HAP-1 (cell line): Measurements from ENCODE around the gene RIN3.

Experiments
- DNase-seq, 2 experiments: peaks; one replicate each; pipeline ENCODE4 v3.0.0-alpha.2; 2016 to 2020; ENCODE audit warnings: low spot score in 2 of 2
- H3K27me3 ChIP-seq: fragments of 250-450 bp; sonication (Bioruptor Pico); 2 replicates; pipeline ENCODE4 v1.5.1; 2020; ENCODE audit warnings: low read depth, mild to moderate bottlenecking, moderate library complexity
- H3K36me3 ChIP-seq: fragments of 250-450 bp; sonication (Bioruptor Pico); replicated peaks from 2 replicates; pipeline ENCODE4 v1.5.1; 2020; ENCODE audit warnings: mild to moderate bottlenecking
- H3K4me1 ChIP-seq: fragments of 250-450 bp; sonication (Bioruptor Pico); 2 replicates; pipeline ENCODE4 v1.5.1; 2020; ENCODE audit warnings: mild to moderate bottlenecking
- H3K4me3 ChIP-seq: fragments of 250-450 bp; sonication (Bioruptor Pico); 2 replicates; pipeline ENCODE4 v1.5.1; 2020; ENCODE audit warnings: mild to moderate bottlenecking, moderate library complexity
- H3K9me3 ChIP-seq: fragments of 250-450 bp; sonication (Bioruptor Pico); 2 replicates; pipeline ENCODE4 v1.5.1; 2020; ENCODE audit warnings: mild to moderate bottlenecking, moderate library complexity
- in situ Hi-C: fragments of 300-500 bp; cut with MboI; formaldehyde crosslinking; loops from 3 replicates; pipeline ENCODE4 v1.14.3; 2020; ENCODE audit warnings: low sequenced_read_pairs, inconsistent platforms, mixed read lengths

Gene RIN3

DNA sequence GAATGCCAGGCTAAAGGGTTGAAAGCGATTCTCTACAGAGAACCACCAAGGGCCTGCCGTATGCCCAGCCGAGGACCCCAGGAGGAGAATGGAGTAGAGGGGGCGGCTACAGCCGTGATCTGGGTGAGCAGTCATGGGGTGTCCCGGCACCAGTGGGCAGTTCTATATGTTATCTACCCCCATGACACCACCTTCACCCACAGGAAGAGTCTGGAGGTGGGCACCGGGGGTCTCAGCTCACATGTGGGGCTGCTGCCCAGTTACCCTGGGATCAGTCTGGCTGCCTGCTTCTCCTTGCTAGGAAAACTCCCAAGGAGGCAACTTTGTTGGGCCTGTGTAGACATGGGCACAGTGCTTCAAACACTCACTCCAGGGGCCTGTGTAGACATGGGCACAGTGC, 135.5 kb downstream of the RIN3 start:
- H3K27me3 ChIP-seq, result no peaks in the 10 kb centered on the region
- no peak overlapping the region for H3K4me3 ChIP-seq
- in situ Hi-C loops, result no loop called here
- H3K36me3 ChIP-seq, result no peaks in the 10 kb centered on the region
- H3K4me1 ChIP-seq, result no peaks in the 10 kb centered on the region
- no peak for DNase-seq
- H3K9me3 ChIP-seq, result no peaks in the 10 kb centered on the region

DNA sequence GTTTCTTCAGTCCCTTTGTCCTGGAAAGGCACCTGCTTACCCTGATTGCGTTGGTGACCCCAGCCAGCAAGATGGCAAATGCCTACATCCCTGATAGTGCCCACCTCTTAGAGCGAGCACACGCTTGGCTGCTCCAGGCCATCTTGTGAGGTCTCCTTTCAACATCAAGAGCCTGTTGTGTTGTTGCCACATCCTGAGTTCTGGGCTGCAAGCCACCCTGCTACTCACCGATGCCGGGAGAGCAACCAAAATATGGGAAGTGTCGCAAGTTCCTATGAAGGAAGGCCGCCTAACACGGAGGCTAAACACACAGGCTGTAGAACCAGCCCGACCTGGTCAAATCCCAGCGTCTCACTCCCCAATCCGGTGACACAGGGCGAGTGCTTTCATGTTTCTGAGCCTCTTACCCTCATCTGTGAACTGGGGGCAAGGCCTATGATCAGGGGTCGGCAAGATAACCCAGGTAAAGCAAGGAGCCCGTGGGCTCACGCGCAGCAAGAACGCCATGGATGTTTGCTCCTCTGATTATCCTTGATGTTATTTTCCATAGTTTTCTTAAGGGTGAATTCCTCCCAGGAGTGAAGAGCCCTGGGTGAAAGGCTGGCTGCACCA, 136.5 kb downstream of the RIN3 start:
- Histone ChIP-seq H3K27me3 (no peaks in the 10 kb centered on the region), H3K4me3 (no peak overlapping the region), H3K4me1 (no peaks in the 10 kb centered on the region), H3K36me3 (no peaks in the 10 kb centered on the region), H3K9me3 (no peaks in the 10 kb centered on the region)
- DNase-seq, result no peak
- in situ Hi-C loops, result no loop called here

DNA sequence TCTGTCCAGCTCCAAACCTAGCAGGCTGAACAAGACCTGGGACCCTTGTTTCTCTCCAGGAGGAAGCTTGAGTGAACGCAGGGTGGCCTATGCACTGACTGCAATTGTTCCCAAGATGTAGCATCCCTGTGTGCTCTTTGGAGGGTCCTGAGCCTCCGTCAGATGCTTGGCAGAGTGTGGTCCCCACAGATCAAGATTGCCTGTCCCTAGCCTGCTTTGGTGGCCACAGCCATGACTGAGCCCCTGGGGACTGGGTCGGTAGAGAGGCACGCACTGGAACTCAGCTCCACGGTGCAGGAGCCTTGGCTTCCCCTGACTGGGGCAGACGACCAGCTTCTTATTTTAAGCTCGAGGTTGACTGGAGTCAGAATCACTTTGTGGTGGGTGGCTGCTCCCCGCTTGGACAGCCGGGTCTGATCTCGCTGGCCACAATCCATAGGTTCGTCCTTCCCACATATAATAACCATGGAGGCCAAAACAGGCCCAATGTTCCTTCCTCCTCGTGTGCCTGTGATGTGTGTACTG, 137.1 kb downstream of the RIN3 start:
- no peak overlapping the region for H3K4me3 ChIP-seq
- no peaks in the 10 kb centered on the region for H3K36me3 ChIP-seq
- DNase-seq, result no peak
- no peaks in the 10 kb centered on the region for H3K9me3 ChIP-seq
- no peaks in the 10 kb centered on the region for H3K4me1 ChIP-seq
- in situ Hi-C loops, result no loop called here
- no peaks in the 10 kb centered on the region for H3K27me3 ChIP-seq

DNA sequence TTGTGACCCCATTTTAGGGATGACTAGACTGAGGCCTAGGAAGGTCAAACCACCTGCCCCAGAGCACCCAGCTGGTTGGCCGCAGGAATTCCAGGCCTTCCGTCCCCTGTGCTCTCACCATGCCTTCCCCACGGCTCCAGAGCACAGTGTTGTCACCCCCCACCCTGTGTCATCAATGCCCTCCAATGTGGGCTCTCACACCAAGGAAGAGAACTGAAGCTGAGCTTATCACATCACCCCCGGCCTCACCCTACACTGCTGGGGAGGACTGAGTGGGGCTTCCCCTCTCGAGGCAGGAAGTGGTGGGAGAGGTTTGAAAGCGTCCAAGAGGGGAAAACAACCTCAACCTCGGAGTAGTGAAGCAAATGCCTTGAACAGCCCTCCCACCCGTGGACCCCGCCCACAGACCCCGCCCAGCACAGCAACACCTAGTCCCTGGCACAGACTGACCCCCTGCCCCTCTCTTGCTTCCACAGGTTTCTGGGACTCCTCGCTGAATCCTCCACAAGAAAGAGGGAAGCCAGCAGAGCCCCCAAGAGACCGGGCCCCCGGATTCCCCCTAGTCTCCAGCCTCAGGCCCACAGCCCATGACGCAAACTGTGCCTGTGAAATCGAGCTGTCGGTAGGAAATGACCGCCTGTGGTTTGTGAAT, 137.7 kb downstream of the RIN3 start:
- in situ Hi-C loops, result no loop called here
- Histone ChIP-seq H3K4me1 (no peaks in the 10 kb centered on the region), H3K4me3 (no peak overlapping the region), H3K27me3 (no peaks in the 10 kb centered on the region), H3K9me3 (no peaks in the 10 kb centered on the region), H3K36me3 (no peaks in the 10 kb centered on the region)
- DNase-seq, result no peak

DNA sequence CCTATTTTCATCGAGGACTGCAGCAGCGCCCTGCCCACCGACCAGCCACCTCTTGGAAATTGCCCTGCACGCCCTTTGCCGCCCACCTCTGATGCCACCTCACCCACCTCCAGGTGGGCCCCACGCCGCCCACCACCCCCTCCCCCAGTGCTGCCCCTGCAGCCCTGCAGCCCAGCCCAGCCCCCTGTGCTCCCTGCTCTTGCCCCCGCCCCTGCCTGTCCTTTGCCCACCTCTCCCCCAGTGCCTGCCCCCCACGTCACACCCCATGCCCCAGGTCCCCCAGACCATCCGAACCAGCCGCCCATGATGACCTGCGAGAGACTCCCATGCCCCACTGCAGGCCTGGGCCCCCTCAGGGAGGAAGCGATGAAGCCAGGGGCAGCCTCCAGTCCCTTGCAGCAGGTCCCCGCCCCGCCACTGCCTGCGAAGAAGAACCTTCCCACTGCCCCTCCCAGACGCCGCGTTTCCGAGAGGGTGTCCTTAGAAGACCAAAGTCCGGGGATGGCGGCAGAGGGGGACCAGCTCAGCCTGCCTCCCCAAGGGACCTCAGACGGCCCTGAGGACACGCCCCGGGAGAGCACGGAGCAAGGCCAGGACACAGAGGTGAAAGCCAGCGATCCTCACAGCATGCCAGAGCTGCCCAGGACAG, 138.3 kb downstream of the RIN3 start:
- Histone ChIP-seq H3K4me3 (no peak overlapping the region), H3K9me3 (no peaks in the 10 kb centered on the region), H3K4me1 (no peaks in the 10 kb centered on the region), H3K27me3 (no peaks in the 10 kb centered on the region), H3K36me3 (no peaks in the 10 kb centered on the region)
- in situ Hi-C loops, result no loop called here
- no peak for DNase-seq

DNA sequence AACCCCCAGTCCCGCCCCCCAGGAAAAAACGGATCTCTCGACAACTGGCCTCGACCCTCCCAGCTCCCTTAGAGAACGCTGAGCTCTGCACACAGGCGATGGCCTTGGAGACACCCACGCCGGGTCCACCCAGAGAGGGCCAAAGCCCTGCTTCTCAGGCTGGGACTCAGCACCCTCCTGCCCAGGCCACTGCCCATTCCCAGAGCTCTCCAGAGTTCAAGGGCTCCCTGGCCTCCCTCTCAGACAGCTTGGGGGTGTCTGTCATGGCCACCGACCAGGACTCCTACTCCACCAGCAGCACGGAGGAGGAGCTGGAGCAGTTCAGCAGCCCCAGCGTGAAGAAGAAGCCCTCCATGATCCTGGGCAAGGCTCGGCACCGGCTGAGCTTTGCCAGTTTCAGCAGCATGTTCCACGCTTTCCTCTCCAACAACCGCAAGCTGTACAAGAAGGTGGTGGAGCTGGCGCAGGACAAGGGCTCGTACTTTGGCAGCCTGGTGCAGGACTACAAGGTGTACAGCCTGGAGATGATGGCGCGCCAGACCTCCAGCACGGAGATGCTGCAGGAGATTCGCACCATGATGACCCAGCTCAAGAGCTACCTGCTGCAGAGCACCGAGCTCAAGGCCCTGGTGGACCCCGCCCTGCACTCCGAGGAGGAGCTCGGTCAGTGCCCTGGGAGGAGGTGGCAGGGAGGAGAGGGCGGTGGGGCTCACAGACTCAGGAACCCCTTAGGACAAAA, 139.0 kb downstream of the RIN3 start:
- DNase-seq, result no peak
- Histone ChIP-seq H3K9me3 (no peaks in the 10 kb centered on the region), H3K36me3 (no peaks in the 10 kb centered on the region), H3K4me3 (no peak overlapping the region), H3K4me1 (no peaks in the 10 kb centered on the region), H3K27me3 (no peaks in the 10 kb centered on the region)
- in situ Hi-C loops, result no loop called here

DNA sequence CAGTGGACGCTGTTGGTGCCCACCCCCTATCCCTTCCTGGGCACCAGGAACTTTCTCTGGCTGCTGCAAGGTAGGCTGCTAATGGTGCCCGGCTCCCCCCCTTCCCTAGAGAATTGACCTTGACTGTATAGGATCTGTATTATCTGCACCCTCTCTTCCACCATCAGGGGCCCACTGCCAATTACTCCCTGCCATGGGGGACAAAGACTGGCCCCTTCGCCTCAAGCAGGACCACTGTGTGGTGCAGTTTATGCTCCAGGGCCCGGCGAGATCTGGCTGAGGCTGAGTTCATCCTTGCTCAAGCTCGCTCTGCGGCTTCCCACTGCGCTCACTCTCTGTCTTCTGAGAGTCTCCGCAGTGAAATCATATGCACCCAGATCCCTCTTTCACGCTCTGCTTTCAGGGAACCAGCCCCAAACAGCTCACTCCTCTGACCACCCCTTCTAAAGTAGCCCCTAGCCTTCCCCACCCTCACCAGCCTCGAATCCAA, 139.6 kb downstream of the RIN3 start:
- no peaks in the 10 kb centered on the region for H3K36me3 ChIP-seq
- DNase-seq, result no peak
- in situ Hi-C loops, result no loop called here
- no peaks in the 10 kb centered on the region for H3K27me3 ChIP-seq
- no peaks in the 10 kb centered on the region for H3K9me3 ChIP-seq
- H3K4me1 ChIP-seq, result no peaks in the 10 kb centered on the region
- H3K4me3 ChIP-seq, result no peak overlapping the region

DNA sequence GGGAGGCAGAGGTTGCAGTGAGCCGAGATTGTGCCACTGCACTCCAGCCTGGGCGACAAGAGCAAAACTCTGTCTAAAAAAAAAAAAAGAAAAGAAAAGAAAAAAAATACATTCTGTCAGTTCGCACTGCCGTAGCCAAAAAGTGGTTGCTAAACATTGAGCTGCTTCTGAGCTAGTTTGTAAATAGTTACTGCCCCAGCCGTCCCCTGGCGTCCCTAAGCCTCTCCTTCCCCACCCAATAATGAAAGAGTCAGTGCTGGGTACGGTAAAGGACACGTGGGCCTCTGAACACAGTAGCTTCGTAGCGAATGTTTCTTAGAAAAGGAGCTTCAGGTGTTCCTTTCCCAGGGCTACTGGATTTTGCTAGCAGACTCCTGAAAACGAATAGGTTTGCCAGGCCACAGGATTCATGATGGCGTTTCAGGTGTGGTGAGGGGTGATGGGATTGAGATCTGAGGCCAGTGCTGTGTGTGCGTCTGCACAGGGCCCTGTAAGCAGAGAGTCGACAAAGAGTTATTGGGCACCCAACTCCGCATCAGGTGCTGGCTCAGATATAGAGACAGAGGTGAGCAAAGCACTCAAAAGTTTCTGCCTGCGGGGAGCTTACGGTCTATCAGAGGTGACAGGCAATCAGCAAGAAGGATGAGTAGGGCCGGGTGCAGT, 140.8 kb downstream of the RIN3 start:
- Histone ChIP-seq H3K27me3 (no peaks in the 10 kb centered on the region), H3K4me3 (no peak overlapping the region), H3K4me1 (no peaks in the 10 kb centered on the region), H3K9me3 (no peaks in the 10 kb centered on the region), H3K36me3 (no peaks in the 10 kb centered on the region)
- DNase-seq, result no peak
- in situ Hi-C loops, result no loop called here

DNA sequence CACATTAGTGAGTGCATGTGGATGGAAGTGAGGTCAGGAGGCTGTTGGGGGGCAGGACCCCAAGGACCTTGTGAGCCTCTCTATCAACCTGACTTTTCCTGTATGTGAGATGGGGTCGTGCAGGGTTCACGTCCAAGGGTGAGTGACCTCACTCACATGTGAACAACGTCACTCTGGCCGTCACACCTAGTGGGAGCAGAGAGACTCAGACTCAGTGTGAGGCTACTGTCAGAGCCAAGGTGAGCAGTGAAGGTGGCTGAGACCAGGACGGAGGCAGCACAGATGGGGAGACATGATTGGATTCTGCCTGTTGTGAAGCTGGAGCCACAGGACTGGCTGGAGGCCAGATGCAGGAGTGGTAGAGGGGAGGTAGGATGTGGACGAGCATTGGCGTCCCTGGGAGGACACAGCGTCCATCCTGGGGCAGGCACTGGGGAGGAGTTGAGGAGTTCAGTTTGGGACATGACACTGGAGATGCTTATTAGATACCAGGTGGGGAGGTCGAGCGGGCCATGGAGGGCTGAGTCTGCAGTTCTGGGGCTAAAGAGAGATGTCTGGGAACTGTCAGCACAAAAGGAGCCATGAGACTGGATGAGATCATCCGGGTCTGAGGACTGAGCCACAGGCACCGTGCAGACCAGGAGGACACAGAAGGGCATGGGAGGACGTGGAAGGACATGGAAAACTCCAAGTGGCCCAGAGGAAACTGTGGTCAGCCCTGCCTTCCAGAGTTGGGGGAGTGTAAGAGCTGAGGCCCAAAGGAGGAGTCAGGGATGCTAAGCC, 142.0 kb downstream of the RIN3 start:
- Histone ChIP-seq H3K4me1 (no peaks in the 10 kb centered on the region), H3K9me3 (no peaks in the 10 kb centered on the region), H3K36me3 (no peaks in the 10 kb centered on the region), H3K27me3 (no peaks in the 10 kb centered on the region), H3K4me3 (no peak overlapping the region)
- in situ Hi-C loops, result no loop called here
- DNase-seq, result no peak

DNA sequence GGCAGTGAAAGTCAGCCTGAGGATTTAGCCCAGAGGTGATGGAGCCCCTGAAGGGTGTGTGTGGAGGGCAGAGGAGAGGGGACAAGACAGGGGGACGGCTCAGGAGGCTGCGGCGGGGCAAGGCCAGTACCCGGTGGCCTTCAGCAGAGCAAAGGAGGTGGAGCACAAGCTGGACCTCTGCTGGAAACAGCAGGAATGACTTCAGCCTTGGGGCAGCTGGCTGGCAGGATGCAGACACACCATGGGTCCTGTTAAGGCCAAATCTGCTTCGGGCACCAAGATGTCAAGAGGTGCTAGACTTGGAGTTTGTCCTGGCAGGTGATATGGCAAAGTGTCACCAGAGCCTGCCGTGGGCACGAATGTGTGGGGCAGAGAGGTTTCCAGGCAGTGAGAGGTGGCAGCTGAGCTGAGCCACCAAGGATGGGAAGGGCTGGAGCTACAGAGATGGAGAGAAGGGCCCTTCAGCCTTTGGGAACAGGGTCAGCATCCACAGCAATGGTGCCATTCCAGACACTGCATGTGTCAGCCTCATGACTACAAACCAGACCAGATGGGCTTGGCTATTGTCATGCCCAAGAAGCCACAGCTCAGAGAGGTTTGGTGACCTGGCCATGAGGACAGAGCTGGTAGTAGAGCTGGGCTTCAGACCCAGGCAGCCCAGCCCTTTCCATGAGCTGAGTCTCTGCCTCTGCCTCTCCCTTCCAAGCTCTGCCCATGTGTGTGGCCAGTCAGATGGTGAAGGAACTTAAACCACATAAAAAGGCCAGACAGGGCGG, 142.9 kb downstream of the RIN3 start:
- Histone ChIP-seq H3K9me3 (no peaks in the 10 kb centered on the region), H3K4me1 (no peaks in the 10 kb centered on the region), H3K4me3 (no peak overlapping the region), H3K36me3 (no peaks in the 10 kb centered on the region), H3K27me3 (no peaks in the 10 kb centered on the region)
- in situ Hi-C loops, result no loop called here
- no peak for DNase-seq

DNA sequence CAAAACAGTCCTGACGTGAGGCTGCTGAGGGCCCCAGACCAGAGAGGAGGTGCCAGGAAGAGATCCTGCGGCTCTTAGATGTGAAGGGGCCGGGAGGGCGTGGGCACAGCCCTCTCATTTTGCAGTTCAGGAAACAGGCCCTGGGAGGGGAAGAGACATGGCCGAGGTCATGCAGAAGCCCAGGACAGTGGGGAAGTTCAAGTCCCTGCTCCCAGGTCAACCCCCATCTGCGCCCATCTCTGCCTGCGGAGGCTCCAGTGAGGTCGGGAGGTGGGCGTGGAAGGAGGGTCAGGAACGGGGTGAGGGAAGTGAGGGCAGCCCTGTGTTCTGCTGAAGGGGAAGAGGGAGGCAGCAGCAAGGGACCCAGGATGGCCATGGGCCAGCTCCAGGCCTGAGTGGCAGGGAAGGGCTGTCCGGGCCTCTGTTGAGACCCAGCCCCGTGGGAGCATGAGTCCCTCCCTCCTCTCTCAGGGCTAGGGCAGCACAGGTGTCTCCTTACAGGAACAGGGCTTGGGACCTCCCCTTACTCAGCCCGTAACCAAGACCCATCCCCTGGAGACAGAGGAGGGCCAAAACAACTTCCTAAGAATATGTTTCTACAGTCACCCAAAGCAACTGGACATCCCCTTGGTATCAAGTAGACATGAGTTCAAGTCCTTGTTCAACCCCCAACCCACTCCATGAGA, 144.0 kb downstream of the RIN3 start:
- in situ Hi-C loops, result no loop called here
- H3K9me3 ChIP-seq, result no peaks in the 10 kb centered on the region
- H3K27me3 ChIP-seq, result no peaks in the 10 kb centered on the region
- H3K4me3 ChIP-seq, result no peak overlapping the region
- DNase-seq, result no peak
- H3K36me3 ChIP-seq, result no peaks in the 10 kb centered on the region
- no peaks in the 10 kb centered on the region for H3K4me1 ChIP-seq

DNA sequence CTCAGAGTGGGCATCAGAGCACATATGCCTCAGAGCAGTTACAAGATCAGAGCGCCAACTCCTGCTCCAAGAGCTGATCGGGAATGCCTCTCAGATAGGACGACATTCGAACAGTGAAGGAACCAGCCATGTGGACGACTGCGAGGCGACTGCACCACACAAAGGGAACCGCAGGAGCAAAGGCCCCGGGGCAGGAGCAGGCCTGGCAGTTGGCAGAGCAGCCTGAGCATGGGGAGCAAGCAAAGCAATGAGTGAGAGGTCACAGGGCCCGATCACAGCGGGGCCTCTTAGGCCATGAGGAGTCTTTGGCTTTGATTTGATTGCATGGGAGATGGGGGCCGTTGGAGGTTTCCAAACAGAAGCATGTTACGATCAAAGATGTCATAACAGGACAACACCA, 144.6 kb downstream of the RIN3 start:
- no peak for DNase-seq
- no peaks in the 10 kb centered on the region for H3K36me3 ChIP-seq

More for the DNA sequence above, 144.6 kb downstream of the RIN3 start:
- Histone ChIP-seq H3K27me3 (no peaks in the 10 kb centered on the region), H3K4me1 (no peaks in the 10 kb centered on the region), H3K4me3 (no peak overlapping the region), H3K9me3 (no peaks in the 10 kb centered on the region)
- in situ Hi-C loops, result no loop called here
